ENCODE data around the gene FAM3B.

The FAM3B gene

GRCh38 chr21:41326414-41327080 is 9.9 kb downstream of the FAM3B start:
- H3K36me3 ChIP-seq (ENCODE audit: insufficient read depth, low read length) = no peaks in the 10 kb centered on the region
- no peaks in the 10 kb centered on the region; the same call in 1 of the 2 replicates for H3K4me1 ChIP-seq (ENCODE audit: insufficient read depth, low read length)
- no peaks in the 10 kb centered on the region for H3K9me3 ChIP-seq (ENCODE audit: control insufficient read depth, insufficient read depth, low read length)
- no peak overlapping the region for H3K9ac ChIP-seq (ENCODE audit: low read depth, low read length)

GRCh38 chr21:41327753-41328152 is 11.2 kb downstream of the FAM3B start:
- Histone ChIP-seq H3K9me3 (ENCODE audit: control insufficient read depth, insufficient read depth, low read length) (peaks cover 2% of the 10 kb centered on the region; the same call in 1 of the 2 replicates), H3K4me1 (ENCODE audit: insufficient read depth, low read length) (no peaks in the 10 kb centered on the region; the same call in 1 of the 2 replicates), H3K9ac (ENCODE audit: low read depth, low read length) (no peak overlapping the region), H3K36me3 (ENCODE audit: insufficient read depth, low read length) (no peaks in the 10 kb centered on the region)

DNA sequence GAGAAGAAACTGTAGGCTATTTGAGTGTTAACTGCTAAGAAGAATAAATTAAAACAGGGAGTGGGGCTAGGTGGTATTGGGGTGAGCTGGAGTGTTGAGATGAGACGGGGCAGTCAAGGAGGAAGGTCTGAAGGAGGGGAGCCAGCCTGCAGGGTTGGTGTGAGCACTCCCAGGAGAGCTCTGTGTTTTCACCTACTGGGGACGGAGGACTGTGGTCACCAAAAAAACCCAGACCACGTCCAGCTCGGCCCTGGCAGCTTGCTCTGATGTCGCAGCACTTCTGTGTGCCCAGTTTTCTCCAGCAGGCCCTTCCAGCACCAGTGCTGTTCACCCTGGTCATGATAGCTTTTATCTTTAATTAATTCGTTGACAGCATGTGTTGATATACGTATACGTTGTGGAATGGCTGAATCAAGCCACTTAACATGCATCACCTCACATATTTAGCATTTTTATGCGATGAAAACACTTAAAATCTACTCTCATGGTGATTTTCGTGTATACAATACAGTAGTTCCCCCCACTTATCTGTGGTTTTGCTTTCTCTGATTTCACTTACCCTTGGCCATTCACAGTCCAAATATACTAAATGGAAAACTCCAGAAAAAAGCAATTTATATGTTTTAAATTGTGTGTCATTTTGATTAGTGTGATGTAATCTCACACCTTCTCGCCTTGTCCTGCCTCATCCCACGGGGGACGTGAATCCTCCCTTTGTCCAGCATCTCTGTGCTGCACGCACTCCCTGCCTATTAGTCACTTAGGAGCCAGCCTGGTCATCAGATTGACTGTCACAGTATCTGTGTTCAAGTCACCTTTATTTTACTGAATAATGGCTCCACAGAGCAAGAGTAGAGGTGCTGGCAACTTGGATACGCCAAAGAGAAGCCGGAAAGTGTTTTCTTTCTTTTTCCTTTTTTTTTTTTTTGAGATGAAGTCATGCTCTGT is 12.3 kb downstream of the FAM3B start:
- Histone ChIP-seq H3K9me3 (ENCODE audit: control insufficient read depth, insufficient read depth, low read length) (peaks cover 2% of the 10 kb centered on the region; the same call in 1 of the 2 replicates), H3K9ac (ENCODE audit: low read depth, low read length) (no peak overlapping the region), H3K4me1 (ENCODE audit: insufficient read depth, low read length) (no peaks in the 10 kb centered on the region), H3K36me3 (ENCODE audit: insufficient read depth, low read length) (no peaks in the 10 kb centered on the region)

- no peaks in the 10 kb centered on the region for H3K4me1 ChIP-seq (ENCODE audit: insufficient read depth, low read length)
- H3K9me3 ChIP-seq (ENCODE audit: control insufficient read depth, insufficient read depth, low read length) = peaks cover 6% of the 10 kb centered on the region; the same call in 1 of the 2 replicates
- no peak overlapping the region for H3K9ac ChIP-seq (ENCODE audit: low read depth, low read length)
- H3K36me3 ChIP-seq (ENCODE audit: insufficient read depth, low read length) = no peaks in the 10 kb centered on the region
Measured at GRCh38 chr21:41333752-41334151, 17.2 kb downstream of the FAM3B start.

DNA sequence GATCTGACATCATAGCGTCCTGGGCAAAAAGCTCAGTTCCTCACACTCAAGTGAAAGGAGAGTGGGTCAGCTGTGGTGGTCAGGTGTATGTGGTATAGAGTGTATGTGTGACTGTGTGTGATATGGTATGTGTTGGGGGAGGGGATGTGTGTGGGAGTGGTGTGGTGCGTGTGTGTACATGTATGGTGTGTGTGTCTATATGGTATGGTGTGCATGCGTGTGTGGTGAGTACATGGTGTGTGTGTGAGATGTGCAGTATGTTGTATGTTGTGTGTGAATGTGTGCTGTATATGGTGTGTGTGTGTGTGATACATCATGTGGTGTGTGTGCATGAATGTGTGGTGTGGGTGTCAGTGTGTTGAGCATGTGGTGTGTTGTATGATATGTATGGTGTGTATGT is 20.9 kb downstream of the FAM3B start:
- Histone ChIP-seq H3K36me3 (ENCODE audit: insufficient read depth, low read length) (no peaks in the 10 kb centered on the region), H3K4me1 (ENCODE audit: insufficient read depth, low read length) (no peaks in the 10 kb centered on the region), H3K9me3 (ENCODE audit: control insufficient read depth, insufficient read depth, low read length) (peaks cover 4% of the 10 kb centered on the region; the same call in 1 of the 2 replicates), H3K9ac (ENCODE audit: low read depth, low read length) (no peak overlapping the region)

GRCh38 chr21:41338455-41338854 is 21.9 kb downstream of the FAM3B start:
- H3K9ac ChIP-seq (ENCODE audit: low read depth, low read length) = no peak overlapping the region
- no peaks in the 10 kb centered on the region for H3K4me1 ChIP-seq (ENCODE audit: insufficient read depth, low read length)
- no peaks in the 10 kb centered on the region; the same call in 1 of the 2 replicates for H3K36me3 ChIP-seq (ENCODE audit: insufficient read depth, low read length)
- peaks cover 4% of the 10 kb centered on the region; the same call in 1 of the 2 replicates for H3K9me3 ChIP-seq (ENCODE audit: control insufficient read depth, insufficient read depth, low read length)

DNA sequence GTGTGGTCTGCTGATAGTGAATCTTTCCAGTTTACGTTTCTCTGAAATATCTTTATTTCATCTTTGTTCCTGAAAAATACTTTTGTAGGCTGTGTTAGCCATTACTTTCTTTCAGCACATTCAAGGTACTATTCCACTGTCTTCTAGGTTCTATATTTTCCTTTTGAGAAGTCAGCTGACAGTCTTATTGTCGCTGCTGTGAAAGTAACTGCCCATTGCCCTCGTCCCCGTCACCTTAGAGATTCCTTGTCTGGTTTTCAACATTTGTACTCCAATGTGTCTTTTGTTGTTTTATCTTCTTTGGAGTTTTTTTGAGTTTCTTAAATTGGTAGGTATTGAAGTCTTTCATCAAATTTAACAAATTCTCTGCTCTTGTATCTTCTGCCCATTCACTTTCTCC is 25.4 kb downstream of the FAM3B start:
- H3K9ac ChIP-seq (ENCODE audit: low read depth, low read length) = no peak overlapping the region
- no peaks in the 10 kb centered on the region; the same call in 1 of the 2 replicates for H3K9me3 ChIP-seq (ENCODE audit: control insufficient read depth, insufficient read depth, low read length)
- no peaks in the 10 kb centered on the region for H3K4me1 ChIP-seq (ENCODE audit: insufficient read depth, low read length)
- H3K36me3 ChIP-seq (ENCODE audit: insufficient read depth, low read length) = no peaks in the 10 kb centered on the region; the same call in 1 of the 2 replicates

GRCh38 chr21:41344146-41344545 is 27.5 kb downstream of the FAM3B start:
- Histone ChIP-seq H3K9ac (ENCODE audit: low read depth, low read length) (no peak overlapping the region), H3K4me1 (ENCODE audit: insufficient read depth, low read length) (no peaks in the 10 kb centered on the region), H3K9me3 (ENCODE audit: control insufficient read depth, insufficient read depth, low read length) (no peaks in the 10 kb centered on the region; the same call in 1 of the 2 replicates), H3K36me3 (ENCODE audit: insufficient read depth, low read length) (no peaks in the 10 kb centered on the region; the same call in 1 of the 2 replicates)

DNA sequence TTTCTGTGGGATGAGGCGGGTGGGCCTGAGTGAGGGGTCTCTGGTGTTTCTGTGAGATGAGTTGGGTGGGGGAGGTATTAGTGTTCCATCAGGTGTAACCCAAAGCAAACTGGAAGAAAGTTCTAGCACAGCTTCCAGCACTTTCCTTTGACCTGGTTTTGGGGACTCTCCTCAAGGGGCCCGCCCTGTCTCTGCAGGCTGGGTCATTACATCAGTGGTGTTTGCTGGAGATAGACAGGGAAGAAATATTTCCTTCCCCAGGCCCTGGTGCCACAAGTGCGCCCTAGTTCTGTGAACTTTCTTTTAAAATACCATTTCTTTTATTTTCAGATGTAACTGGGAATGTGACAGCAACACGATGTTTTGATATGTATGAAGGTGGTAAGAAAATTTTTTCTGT is 28.8 kb downstream of the FAM3B start:
- no peaks in the 10 kb centered on the region; the same call in 1 of the 2 replicates for H3K36me3 ChIP-seq (ENCODE audit: insufficient read depth, low read length)
- no peaks in the 10 kb centered on the region; the same call in 1 of the 2 replicates for H3K9me3 ChIP-seq (ENCODE audit: control insufficient read depth, insufficient read depth, low read length)
- H3K4me1 ChIP-seq (ENCODE audit: insufficient read depth, low read length) = no peaks in the 10 kb centered on the region
- H3K9ac ChIP-seq (ENCODE audit: low read depth, low read length) = no peak overlapping the region

- Histone ChIP-seq H3K9ac (ENCODE audit: low read depth, low read length) (no peak overlapping the region), H3K9me3 (ENCODE audit: control insufficient read depth, insufficient read depth, low read length) (no peaks in the 10 kb centered on the region; the same call in 1 of the 2 replicates), H3K4me1 (ENCODE audit: insufficient read depth, low read length) (no peaks in the 10 kb centered on the region), H3K36me3 (ENCODE audit: insufficient read depth, low read length) (no peaks in the 10 kb centered on the region; the same call in 1 of the 2 replicates)
Measured at GRCh38 chr21:41345934-41346685, 29.5 kb downstream of the FAM3B start.

DNA sequence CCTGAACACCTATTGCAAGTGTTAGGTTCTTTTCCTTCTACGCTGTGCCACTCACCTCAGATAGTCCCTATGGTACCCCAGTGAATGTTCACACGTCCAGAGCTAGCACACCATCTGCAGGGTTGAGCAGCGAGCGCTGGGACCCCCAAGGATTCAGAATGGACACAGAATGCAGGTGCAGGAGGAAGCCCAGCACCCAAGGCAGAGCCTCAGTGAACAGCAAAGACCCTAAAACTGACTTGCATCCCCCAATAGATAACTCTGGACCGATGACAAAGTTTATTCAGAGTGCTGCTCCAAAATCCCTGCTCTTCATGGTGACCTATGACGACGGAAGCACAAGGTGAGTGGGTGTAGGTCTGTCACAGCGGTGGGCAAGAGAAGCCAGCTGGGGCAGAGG is 30.2 kb downstream of the FAM3B start:
- Histone ChIP-seq H3K9me3 (ENCODE audit: control insufficient read depth, insufficient read depth, low read length) (no peaks in the 10 kb centered on the region; the same call in 1 of the 2 replicates), H3K36me3 (ENCODE audit: insufficient read depth, low read length) (no peaks in the 10 kb centered on the region; the same call in 1 of the 2 replicates), H3K9ac (ENCODE audit: low read depth, low read length) (no peak overlapping the region), H3K4me1 (ENCODE audit: insufficient read depth, low read length) (no peaks in the 10 kb centered on the region)

DNA sequence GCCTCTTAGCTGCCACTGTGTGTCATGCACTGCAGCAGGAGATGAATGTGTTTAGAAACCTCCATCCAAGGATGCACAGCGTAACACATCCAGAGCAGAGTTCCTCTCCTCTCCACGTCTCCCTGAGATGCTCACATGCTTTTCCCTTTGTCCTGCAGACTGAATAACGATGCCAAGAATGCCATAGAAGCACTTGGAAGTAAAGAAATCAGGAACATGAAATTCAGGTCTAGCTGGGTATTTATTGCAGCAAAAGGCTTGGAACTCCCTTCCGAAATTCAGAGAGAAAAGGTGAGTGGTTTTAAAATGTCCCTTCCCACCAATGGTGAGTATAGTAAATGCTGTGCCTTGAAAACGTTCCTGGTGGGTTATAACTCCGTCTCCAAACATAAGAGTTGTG is 31.8 kb downstream of the FAM3B start:
- H3K4me1 ChIP-seq (ENCODE audit: insufficient read depth, low read length) = no peaks in the 10 kb centered on the region
- H3K9ac ChIP-seq (ENCODE audit: low read depth, low read length) = no peak overlapping the region
- no peaks in the 10 kb centered on the region for H3K9me3 ChIP-seq (ENCODE audit: control insufficient read depth, insufficient read depth, low read length)
- H3K36me3 ChIP-seq (ENCODE audit: insufficient read depth, low read length) = no peaks in the 10 kb centered on the region

DNA sequence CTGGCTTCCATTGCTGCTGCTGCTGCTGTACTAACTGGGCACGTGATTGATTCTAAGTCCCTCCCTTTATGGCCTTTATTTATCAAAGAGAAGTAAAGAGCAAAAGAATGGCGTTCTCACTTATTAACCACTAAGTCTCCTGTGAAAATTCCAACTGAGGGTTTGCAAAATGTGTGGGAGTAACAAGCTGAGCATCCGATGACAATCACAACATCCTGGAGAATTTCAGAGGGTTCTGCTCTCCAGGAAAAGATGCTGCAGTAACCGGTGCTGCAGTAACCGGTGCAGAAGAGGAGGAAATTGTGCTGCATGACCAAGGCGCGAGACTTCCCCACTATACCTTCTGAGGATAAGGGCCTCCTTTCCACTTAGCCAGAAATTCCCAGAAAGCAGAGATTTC is 32.5 kb downstream of the FAM3B start:
- Histone ChIP-seq H3K9ac (ENCODE audit: low read depth, low read length) (no peak overlapping the region), H3K36me3 (ENCODE audit: insufficient read depth, low read length) (no peaks in the 10 kb centered on the region), H3K4me1 (ENCODE audit: insufficient read depth, low read length) (no peaks in the 10 kb centered on the region), H3K9me3 (ENCODE audit: control insufficient read depth, insufficient read depth, low read length) (no peaks in the 10 kb centered on the region)

Data from ES-I3 (cell line).